ENCODE measurements around the gene FKBP10. TPM values are rescaled to one million over a fixed set of nuclear protein-coding genes. Genes with fewer than 3 reads are reported as not detected.

FKBP10 gene
- total RNA-seq, 1 donor, result 0.21 TPM

DNA sequence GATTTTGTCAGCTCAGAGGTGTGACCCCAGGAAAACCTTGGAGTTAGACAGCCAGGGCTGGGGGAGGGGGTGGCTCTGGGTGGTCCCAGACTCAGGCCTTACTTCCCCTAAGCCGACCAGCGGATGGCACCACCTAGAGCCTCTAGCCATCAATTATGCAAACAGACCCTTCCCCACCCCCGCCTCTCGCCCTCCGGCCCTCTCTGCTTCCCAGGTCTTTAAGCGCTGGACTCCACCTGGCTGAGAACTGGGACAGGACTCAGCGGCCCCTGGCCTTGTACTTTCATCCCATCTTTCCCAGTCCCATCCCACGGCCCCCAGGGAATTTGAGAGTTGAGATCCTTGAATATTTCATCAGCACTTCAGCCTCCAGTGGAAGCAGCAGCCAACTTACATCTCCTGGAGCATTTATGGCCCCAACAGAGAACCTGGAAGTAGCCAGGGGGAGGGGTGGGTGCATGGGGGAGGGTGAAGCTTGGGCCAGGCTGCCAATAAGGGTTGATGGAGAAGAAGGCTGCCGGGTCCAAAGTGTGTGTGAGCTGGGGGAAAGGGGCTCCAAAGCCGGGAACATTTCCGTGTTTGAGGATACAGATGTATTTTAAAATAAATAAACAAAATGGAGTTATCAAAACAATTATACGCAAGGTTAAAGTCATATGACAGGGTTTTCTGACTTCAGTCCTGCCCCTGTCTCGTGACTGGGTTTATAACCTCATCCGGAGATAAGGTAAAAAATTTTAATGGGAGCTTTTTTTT, 18.8 kb upstream of the FKBP10 start:
- Histone ChIP-seq H3K4me3 (ENCODE audit: low read length) (no peak overlapping the region), H3K4me1 (ENCODE audit: insufficient read depth, low read length) (no peaks in the 10 kb centered on the region), H3K27me3 (ENCODE audit: insufficient read depth, low read length) (no peaks in the 10 kb centered on the region), H3K9me3 (ENCODE audit: low read depth, low read length) (no peaks in the 10 kb centered on the region)

DNA sequence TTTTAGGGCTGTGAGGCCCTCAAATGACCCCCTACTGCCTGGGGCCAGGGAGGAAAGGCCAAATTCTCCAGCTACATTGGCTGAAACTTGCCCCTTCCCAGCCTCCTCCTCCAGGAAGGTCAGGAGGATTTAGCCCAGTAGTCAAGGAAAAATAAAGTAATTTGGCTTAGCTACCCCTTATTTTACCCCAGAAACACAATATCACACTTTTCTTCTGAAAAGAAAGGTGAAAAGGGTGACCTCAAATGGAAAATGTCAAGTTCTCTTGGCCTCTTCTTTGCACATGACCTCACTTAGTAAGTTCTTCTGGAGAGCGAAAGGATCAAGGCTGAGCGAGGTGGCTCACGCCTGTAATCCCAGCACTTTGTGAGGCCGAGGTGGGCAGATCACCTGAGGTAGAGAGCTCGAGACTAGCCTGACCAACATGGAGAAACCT, 18.2 kb upstream of the FKBP10 start:
- H3K27me3 ChIP-seq (ENCODE audit: insufficient read depth, low read length), result no peaks in the 10 kb centered on the region
- H3K4me3 ChIP-seq (ENCODE audit: low read length), result no peak overlapping the region
- no peaks in the 10 kb centered on the region for H3K4me1 ChIP-seq (ENCODE audit: insufficient read depth, low read length)
- H3K9me3 ChIP-seq (ENCODE audit: low read depth, low read length), result no peaks in the 10 kb centered on the region

DNA sequence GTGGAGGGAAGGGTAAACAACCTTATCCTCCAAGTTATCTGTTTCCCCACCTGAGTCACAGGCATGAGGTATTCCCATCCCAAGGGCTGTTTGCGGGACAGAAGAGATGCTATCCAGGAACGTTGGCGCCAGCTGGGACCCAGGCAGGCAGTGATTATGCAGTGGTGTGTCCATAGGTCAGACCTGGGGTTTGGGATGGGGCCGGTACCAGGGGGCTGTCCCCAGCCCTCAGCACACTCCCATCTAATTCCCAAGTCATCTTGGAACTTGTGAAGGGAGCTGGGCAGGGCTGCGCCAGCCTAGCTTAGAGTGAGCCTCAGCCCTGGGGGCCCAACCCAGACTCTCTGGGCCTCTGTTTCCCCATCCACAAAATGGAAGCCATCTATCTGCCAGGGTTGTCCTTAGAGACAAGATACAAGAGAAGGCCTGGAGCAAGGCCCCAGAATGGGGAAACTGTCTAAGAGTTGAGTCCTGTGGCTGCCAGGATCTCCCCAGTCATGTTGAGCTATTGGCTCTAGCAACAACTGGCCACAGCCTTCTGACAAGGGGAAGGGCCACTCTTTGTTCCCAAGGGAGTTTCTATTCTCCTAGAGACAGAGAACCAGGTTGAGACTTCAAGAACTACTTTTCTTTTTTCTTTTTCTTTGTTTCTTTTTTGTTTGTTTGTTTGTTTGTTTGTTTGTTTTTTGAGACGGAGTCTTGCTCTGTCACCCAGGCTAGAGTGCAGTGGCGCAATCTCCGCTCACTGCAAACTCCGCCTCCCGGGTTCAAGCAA, 16.5 kb upstream of the FKBP10 start:
- no peaks in the 10 kb centered on the region for H3K4me1 ChIP-seq (ENCODE audit: insufficient read depth, low read length)

DNA sequence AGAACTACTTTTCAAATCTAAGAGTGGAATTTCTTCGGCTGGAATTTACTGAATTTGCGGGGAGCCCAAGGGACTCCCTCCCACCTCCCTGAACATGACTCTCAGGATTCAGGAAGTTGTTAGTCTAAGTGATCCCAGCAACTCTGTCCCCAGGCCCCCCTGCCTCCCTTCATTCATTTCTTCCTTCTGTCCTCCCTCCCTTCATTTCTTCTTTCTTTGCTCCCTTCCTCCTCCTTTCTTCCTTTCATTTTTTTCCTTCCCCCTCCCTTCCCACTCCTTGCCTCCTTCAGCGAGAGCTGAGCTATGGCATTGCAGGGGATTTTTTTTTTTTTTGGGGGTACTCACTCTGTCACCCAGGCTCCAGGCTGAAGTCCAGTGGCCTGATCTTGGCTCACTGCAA, 15.4 kb upstream of the FKBP10 start:
- Histone ChIP-seq H3K4me1 (ENCODE audit: insufficient read depth, low read length) (no peaks in the 10 kb centered on the region), H3K9me3 (ENCODE audit: low read depth, low read length) (no peaks in the 10 kb centered on the region), H3K4me3 (ENCODE audit: low read length) (no peak overlapping the region), H3K27me3 (ENCODE audit: insufficient read depth, low read length) (no peaks in the 10 kb centered on the region)

More for the DNA sequence above, 16.5 kb upstream of the FKBP10 start:
- no peak overlapping the region for H3K4me3 ChIP-seq (ENCODE audit: low read length)
- H3K9me3 ChIP-seq (ENCODE audit: low read depth, low read length), result no peaks in the 10 kb centered on the region
- H3K27me3 ChIP-seq (ENCODE audit: insufficient read depth, low read length), result no peaks in the 10 kb centered on the region

DNA sequence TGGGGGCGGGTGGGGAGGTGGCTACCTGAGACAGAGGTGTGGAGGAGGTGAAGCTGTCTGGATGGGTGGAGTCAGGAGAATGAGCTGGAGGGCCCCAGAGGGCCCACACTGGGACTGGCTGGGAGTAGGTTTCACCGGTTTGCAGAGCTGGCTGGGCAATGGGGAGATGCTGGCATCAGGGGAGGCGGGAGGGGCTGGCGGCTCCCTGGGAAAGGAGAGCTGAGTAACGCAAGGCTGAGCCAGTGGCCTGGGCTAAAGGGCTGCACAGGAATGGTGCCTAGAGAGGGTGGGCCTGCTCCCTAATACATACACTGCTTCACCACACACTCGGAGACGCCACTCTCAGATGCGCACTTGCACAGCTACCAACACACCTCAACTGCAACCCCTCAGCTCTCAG, 13.4 kb upstream of the FKBP10 start:
- H3K4me1 ChIP-seq (ENCODE audit: insufficient read depth, low read length), result peaks cover 4% of the 10 kb centered on the region
- no peaks in the 10 kb centered on the region for H3K27me3 ChIP-seq (ENCODE audit: insufficient read depth, low read length)
- no peaks in the 10 kb centered on the region for H3K9me3 ChIP-seq (ENCODE audit: low read depth, low read length)
- no peak overlapping the region for H3K4me3 ChIP-seq (ENCODE audit: low read length)

DNA sequence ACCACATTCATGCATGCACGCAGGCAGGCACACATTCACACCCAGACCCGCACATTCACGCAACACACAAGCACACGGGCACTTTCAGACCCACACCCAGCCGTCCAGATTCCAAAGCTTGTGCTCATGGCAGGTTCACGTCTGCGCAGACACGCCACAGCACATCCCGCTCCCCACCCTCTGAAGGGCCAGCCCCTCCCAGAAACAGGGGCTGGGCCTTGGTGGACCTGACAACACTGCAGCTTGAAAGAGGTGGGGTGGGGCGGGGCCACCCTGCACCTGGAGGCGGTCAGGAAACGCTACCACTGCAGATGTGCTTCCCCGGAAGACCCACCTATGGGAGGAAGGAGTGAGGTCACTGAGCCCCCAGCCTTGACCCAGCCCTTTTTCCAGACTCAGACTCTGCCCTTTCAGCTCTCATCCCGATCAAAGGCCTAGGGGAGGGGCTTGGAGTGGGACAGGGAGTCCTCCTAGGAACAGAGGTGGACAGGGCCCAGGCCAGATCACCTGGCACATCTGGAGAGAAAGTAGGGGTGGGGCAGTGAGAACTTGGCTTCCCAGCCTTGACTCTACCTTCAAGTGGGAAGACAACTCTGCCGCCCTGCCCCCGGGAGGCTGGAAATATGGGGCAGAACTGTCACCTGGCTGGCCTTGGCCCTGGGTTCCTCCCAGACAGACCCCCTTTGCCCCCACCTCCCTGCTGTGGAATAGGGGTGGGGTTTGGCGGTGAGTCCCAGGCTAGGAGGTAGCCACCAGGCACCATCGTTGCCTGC, 12.0 kb upstream of the FKBP10 start:
- Histone ChIP-seq H3K27me3 (ENCODE audit: insufficient read depth, low read length) (no peaks in the 10 kb centered on the region), H3K9me3 (ENCODE audit: low read depth, low read length) (no peaks in the 10 kb centered on the region), H3K4me1 (ENCODE audit: insufficient read depth, low read length) (peaks cover 4% of the 10 kb centered on the region), H3K4me3 (ENCODE audit: low read length) (no peak overlapping the region)

DNA sequence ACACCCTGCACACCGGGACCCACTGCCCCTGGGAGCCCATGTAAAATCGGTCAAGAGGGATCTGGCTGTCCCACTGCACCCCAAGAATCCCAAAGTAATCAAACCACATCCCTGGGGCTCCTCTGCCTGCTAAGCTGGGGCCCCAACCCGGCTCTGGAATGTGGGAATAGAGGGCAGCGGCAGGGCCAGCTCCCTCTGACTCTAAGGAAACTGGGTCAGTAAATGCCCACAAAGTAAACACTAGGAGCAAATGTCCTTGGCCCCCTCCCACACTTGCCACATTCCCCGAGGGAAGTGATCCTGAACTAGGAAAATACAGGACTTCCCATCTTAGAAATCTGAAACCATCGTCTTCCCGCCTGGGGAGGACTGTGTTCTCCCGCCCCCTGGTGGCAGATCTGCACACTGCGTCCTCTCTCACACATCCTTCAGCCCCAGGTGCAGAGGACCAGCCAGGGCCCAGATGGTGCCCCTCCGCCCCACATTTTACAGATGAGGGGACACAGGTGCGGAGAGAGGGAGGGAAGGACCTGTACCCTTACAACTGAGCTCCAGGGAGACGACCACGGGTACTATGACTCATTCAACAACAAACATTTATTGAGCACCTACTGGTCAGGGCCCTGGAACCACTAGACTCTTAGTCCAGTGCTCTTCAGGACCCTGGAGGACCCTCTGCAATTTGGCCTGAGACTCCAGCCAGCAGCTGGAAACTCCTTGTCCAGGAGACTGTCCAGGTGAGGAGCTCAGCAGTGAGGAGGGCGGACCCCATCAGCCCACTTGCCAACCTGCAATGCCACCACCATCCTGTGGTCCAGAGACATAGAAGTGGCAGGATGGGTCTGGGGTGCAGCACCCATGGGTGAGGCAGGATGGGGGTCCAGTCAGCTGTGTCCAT, 11.2 kb upstream of the FKBP10 start:
- Histone ChIP-seq H3K4me1 (ENCODE audit: insufficient read depth, low read length) (peaks cover 4% of the 10 kb centered on the region), H3K9me3 (ENCODE audit: low read depth, low read length) (no peaks in the 10 kb centered on the region), H3K4me3 (ENCODE audit: low read length) (no peak overlapping the region), H3K27me3 (ENCODE audit: insufficient read depth, low read length) (no peaks in the 10 kb centered on the region)

DNA sequence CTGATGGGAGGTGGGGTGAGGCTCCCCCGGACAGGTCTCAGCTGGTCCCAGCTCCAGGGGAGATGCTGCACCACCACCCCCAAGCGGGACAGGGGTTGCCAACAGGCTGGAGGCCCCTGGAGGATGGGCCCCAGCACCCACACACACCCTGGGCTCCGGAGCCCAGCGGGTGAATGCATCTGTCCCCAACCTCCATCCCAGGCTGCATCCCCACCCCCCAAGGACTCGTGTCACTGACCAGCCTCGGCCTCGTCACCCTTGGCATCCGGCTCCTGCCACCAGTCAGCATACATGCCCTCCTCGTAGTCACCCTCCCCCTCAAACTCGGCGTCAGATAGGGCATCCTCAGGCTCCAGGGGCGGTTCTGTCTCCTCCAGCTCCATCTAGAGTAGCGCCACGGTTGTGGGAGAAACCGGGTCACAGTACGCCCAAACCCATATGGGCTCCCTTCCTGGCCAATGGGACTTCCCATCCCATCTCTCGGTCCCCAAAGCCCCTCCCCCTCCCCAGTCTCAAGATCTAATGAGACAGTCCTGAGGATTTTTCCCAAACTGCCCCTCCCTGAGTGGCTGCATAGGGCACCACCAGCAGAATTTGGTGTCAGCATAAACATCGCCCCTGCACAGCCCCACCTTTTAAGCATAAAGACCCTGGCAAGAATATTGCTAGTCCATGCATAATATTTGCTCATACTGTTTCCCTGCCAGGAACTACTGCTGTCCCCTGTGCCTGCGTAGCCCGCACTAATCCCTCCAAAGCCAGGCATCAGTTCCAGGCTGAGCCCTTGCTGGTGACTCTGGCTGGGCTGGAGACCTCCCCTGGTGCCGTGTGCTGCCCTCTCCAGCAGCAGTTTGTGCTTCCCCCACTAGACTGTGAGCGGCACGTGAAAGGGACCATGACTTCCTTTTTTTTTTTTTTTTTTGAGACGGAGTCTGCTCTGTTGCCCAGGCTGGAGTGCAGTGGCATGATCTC, 9.5 kb upstream of the FKBP10 start:
- Histone ChIP-seq H3K27me3 (ENCODE audit: insufficient read depth, low read length) (no peaks in the 10 kb centered on the region), H3K4me3 (ENCODE audit: low read length) (no peak overlapping the region), H3K9me3 (ENCODE audit: low read depth, low read length) (no peaks in the 10 kb centered on the region), H3K4me1 (ENCODE audit: insufficient read depth, low read length) (peaks cover 4% of the 10 kb centered on the region)

DNA sequence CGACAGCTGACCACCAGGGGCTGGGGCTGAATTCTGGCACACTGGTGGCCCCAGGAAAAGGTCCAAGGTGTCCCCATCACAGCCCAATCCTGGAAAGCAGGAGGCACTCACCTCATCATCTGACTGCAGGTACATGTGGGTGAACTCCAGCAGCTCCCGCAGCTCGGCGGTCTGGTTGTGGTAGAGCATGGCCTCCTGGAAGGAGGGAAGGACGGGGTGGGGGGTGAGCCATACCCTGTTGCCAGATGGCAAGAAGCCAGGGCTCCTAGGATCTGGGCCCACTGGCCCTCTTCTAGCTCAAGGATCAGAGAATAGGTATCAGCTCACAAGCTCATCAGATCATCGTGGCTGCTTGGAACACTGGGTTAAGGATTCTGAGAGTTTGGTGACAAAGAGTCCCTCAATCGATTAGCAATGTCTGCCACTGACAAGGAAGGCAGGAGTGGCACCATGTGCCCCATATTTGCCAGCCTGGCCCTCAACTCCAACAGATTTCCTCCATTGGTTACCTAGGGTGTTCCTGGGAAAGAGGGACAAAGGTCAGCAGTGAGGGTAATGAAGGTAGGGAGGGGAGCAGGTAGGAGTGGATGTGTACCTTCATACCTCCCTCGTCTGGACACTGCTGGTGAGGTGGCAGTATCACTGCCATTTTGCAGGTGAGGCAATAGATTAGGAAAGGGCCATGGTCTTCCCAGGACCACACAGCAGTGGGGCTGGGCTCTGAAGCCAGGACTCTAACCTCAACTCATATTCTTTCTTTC, 5.9 kb upstream of the FKBP10 start:
- Histone ChIP-seq H3K4me1 (ENCODE audit: insufficient read depth, low read length) (peaks cover 17% of the 10 kb centered on the region), H3K27me3 (ENCODE audit: insufficient read depth, low read length) (no peaks in the 10 kb centered on the region), H3K9me3 (ENCODE audit: low read depth, low read length) (no peaks in the 10 kb centered on the region), H3K4me3 (ENCODE audit: low read length) (no peak overlapping the region)

DNA sequence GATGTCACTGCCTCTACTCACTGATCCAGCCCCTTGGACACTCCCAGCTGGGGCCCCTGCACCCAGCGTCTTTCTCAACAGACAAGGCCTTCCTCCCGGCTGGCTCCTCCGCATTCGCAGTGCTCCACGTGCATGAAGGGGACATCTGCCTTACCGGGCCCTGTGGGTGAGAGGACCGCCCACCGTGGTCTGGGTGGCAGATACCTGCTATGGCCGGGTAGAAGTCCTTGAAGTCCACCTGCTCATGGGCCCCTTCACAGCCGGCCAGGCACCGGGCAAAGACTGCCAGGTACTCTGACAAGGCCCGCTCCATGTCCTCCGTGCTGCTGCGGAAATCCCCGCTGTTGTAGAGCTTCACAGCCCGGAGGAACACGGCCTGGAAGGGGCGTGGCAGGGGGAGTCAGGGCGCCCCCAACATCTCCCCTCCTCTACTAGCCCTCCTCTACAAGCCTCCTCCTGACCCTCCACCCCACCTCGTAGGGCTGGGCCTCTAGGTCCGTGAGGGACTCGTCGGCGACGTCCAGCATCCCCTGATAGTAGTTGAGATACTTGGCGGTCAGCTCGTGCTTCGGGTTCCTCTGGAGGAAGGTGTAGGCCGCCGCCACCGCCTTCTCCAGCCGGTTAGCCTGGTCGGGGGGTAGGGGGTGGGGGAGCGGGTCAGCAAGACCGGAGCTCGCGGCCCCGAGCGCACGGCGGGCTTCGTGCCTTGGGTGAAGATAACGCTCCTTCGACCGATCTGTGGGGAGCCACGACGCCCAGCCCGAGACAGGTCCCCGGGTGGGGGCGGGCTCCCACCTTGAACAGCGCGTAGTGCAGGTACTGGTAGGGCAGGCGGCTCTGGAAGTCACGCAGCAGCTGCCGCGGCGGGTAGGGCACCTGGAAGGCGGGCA, 1.9 kb upstream of the FKBP10 start:
- no peaks in the 10 kb centered on the region for H3K9me3 ChIP-seq (ENCODE audit: low read depth, low read length)
- H3K4me1 ChIP-seq (ENCODE audit: insufficient read depth, low read length), result peaks cover 22% of the 10 kb centered on the region
- peaks cover 6% of the 10 kb centered on the region for H3K27me3 ChIP-seq (ENCODE audit: insufficient read depth, low read length)
- peak overlapping the region; percentile 53 for H3K4me3 ChIP-seq (ENCODE audit: low read length)

DNA sequence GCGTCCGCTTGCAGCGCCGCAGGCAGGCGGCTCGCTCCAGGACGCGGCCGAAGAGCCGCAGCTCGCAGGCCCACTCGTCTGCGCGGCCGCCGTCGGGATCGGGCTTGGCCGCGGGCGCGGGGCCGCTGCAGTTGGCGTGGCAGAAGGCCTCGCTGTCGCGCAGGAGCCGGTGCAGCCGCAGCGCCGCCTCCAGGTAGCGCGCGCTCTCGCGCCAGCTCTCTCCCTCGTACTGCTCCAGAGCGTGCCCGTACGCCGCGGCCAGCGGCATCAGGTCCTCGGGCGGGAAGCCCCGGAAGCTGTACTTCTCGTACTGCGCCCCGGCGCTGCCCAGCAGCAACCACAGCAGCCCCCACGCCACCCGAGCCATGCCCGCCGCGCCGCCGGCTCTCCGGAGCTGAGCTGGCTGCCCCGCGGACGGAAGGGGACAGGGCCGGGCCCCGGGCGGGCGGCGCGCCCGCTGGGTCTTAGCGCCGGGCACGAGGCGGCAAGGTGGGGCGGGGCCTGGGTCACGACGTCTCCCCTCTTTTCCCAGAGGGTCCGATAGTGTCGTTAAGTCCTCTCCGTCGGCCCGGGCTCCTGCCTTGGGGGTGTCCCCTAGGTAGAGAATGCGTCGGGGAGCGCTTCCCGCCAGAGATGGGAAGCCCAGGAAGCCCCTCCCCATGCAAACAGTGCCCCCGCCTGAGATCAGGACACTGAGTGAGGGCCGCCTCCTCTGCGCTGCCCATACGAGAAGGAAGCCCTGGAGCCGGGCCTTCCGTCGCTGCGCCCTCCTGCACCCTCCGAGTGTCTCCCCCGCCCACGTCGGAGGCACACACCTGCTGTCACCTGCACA, 1.0 kb upstream of the FKBP10 start, which contains the start of gene P3H4:
Gene P3H4, minus strand, starts transcription at position 401 of the 832 bp plus-strand sequence. Its CDS starts 34 bp downstream, at position 367.
- no peaks in the 10 kb centered on the region for H3K9me3 ChIP-seq (ENCODE audit: low read depth, low read length)
- H3K4me1 ChIP-seq (ENCODE audit: insufficient read depth, low read length), result peaks cover 22% of the 10 kb centered on the region
- H3K4me3 ChIP-seq (ENCODE audit: low read length), result peak within 1 kb of the TSS; percentile 53
- H3K27me3 ChIP-seq (ENCODE audit: insufficient read depth, low read length), result peaks cover 6% of the 10 kb centered on the region

Measured in mononuclear cell (primary cell).